Uterus (tissue), 2 donors: ENCODE data around the gene PPP1R9A.

Source experiments
- CTCF ChIP-seq, 4 experiments: fragments of 200-600 bp in 2 of 4; fragments of 450-650 bp in 2 of 4; sonication (generic) in 2 of 4; IDR thresholded peaks; one replicate each; pipeline ENCODE4 v1.5.1; 2016 to 2019; ENCODE audit warnings: antibody characterized with exemption in 4 of 4, mild to moderate bottlenecking in 2 of 4, moderate library complexity in 1 of 4
- POLR2A ChIP-seq, 2 donors: fragments of 450-650 bp; IDR thresholded peaks; one replicate each; pipeline ENCODE4 v1.6.1; 2016; ENCODE audit warnings: antibody characterized with exemption in 2 of 2, mild to moderate bottlenecking in 1 of 2, moderate library complexity in 1 of 2

DNA sequence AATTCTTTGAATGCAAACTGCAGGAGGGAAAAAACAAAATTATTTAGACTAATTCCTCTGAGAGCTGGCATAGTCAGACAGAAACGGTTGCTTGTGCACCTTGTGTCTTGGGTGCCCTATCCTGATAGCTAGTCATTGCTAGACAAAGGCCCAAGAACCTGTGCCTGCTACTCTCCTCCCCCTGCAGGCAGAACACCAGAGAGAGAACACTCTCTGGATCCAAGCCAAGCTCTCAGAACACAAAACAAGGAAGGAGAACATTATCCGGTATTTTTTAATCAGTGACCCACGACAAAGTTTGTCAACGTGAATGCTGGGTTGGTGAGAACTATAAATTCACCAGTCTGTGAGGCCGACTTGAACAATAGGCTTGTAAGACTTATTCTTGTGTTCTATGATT is 18.8 kb upstream of the PPP1R9A start:
- peak in 1 of 4 experiments; percentile 7 for TF ChIP-seq CTCF (IDR thresholded peaks at IDR 0.05)
- TF ChIP-seq POLR2A (IDR thresholded peaks at IDR 0.05): no peak
